Activated CD4-positive, alpha-beta T cell treated with anti-CD3 and anti-CD28 coated beads for 24 hours (primary cell): ENCODE measurements around the gene TYRP1.

Experiments used
- DNase-seq, 2 donors: peaks; one replicate each; pipeline ENCODE4 v3.0.0-alpha.2; 2020; ENCODE audit warnings: low read depth in 2 of 2

The TYRP1 gene

GRCh38 chr9:12697719-12698118 is 4.5 kb downstream of the TYRP1 start:
- DNase-seq = no peak

GRCh38 chr9:12698266-12698665 is 5.1 kb downstream of the TYRP1 start:
- DNase-seq = no peak

GRCh38 chr9:12698986-12699385 is 5.8 kb downstream of the TYRP1 start:
- DNase-seq = no peak

GRCh38 chr9:12699529-12699928 is 6.3 kb downstream of the TYRP1 start:
- no peak for DNase-seq

GRCh38 chr9:12701126-12701525 is 7.9 kb downstream of the TYRP1 start:
- no peak for DNase-seq

- DNase-seq = no peak
Measured at GRCh38 chr9:12702160-12702758, 9.1 kb downstream of the TYRP1 start.

- no peak for DNase-seq
Measured at GRCh38 chr9:12703996-12704395, 10.8 kb downstream of the TYRP1 start.

- no peak for DNase-seq
Measured at GRCh38 chr9:12705738-12706391, 12.7 kb downstream of the TYRP1 start.

GRCh38 chr9:12708562-12709298 is 15.5 kb downstream of the TYRP1 start:
- DNase-seq = no peak

- no peak for DNase-seq
Measured at GRCh38 chr9:12712532-12712931, 19.3 kb downstream of the TYRP1 start.

- no peak for DNase-seq
Measured at GRCh38 chr9:12715268-12715667, 22.1 kb downstream of the TYRP1 start.

GRCh38 chr9:12716823-12717600 is 23.8 kb downstream of the TYRP1 start:
- DNase-seq = no peak

GRCh38 chr9:12717907-12718306 is 24.7 kb downstream of the TYRP1 start:
- DNase-seq = no peak

GRCh38 chr9:12718482-12719026 is 25.4 kb downstream of the TYRP1 start:
- no peak for DNase-seq

GRCh38 chr9:12719431-12719830 is 26.2 kb downstream of the TYRP1 start:
- DNase-seq = no peak

GRCh38 chr9:12720551-12720950 is 27.4 kb downstream of the TYRP1 start:
- no peak for DNase-seq

- no peak for DNase-seq
Measured at GRCh38 chr9:12722131-12722530, 28.9 kb downstream of the TYRP1 start.

- no peak for DNase-seq
Measured at GRCh38 chr9:12723409-12724028, 30.3 kb downstream of the TYRP1 start.

- DNase-seq = no peak
Measured at GRCh38 chr9:12726795-12727194, 33.6 kb downstream of the TYRP1 start.

GRCh38 chr9:12730198-12730597 is 37.0 kb downstream of the TYRP1 start:
- DNase-seq = no peak

GRCh38 chr9:12730927-12731326 is 37.7 kb downstream of the TYRP1 start:
- no peak for DNase-seq

- DNase-seq = no peak
Measured at GRCh38 chr9:12732971-12733370, 39.8 kb downstream of the TYRP1 start.
